Measurements from ENCODE around the gene AGA. TPM values are rescaled to one million over a fixed set of nuclear protein-coding genes. Genes with fewer than 3 reads are reported as not detected.

AGA gene
- total RNA-seq, 1 donor from 2014 or later = 26.3 TPM

DNA sequence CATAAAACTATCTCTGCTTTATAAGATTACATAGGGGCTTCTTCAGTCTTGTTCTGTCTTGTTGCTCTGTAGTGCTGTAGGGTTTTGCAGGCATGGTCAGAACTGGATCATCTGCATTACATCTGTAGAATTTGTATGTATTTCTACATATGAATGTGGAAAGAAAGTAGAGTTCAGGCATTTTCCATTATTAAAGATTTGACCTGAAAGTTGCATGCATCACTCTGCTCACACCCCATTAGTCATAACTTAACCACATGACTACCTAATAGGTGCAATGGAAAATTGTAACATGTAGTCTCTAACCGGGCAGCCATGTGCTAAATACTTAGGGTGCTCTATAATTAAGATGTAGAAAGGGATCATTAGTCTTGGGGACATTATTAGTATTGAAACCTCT is 45.7 kb upstream of the AGA start:
- intact Hi-C loops (cut with DNase I) = no loop called here
- no peak overlapping the region for H3K27ac ChIP-seq
- TF ChIP-seq POLR2A (IDR thresholded peaks at IDR 0.05) = no peak
- no peak for TF ChIP-seq POLR2AphosphoS5 (IDR thresholded peaks at IDR 0.05; ENCODE audit: insufficient read depth in 1 of 2, low read depth in 1 of 2)
- TF ChIP-seq, protein P1, sequence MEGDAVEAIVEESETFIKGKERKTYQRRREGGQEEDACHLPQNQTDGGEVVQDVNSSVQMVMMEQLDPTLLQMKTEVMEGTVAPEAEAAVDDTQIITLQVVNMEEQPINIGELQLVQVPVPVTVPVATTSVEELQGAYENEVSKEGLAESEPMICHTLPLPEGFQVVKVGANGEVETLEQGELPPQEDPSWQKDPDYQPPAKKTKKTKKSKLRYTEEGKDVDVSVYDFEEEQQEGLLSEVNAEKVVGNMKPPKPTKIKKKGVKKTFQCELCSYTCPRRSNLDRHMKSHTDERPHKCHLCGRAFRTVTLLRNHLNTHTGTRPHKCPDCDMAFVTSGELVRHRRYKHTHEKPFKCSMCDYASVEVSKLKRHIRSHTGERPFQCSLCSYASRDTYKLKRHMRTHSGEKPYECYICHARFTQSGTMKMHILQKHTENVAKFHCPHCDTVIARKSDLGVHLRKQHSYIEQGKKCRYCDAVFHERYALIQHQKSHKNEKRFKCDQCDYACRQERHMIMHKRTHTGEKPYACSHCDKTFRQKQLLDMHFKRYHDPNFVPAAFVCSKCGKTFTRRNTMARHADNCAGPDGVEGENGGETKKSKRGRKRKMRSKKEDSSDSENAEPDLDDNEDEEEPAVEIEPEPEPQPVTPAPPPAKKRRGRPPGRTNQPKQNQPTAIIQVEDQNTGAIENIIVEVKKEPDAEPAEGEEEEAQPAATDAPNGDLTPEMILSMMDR (IDR thresholded peaks at IDR 0.05) = no peak
- no peaks in the 10 kb centered on the region for H3K4me1 ChIP-seq
- H3K9me3 ChIP-seq = no peaks in the 10 kb centered on the region
- DNase-seq (ENCODE audit: extremely low spot score in 2 of 2) = no peak
- H3K27me3 ChIP-seq = no peaks in the 10 kb centered on the region
- H3K36me3 ChIP-seq = no peaks in the 10 kb centered on the region
- H3K4me3 ChIP-seq = no peak overlapping the region

DNA sequence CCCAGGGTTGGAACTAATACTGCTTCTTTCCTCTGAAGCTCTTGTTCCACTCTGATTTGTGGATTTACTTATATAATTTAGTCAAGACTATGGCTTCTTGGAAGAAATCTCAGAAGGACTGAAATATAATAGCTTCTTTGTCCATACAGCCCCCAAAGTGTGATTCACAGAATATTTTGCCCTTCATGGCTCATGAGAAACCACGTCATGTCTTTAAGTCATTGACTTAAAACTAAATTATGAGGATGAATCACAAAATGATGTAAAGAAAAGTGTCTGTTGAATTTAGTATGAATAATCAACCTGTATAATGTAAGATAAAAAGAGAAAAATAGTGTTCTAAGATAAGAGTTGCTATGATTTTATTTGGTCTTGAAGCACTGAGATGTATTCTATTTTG is 43.3 kb upstream of the AGA start:
- no peaks in the 10 kb centered on the region for H3K4me1 ChIP-seq
- TF ChIP-seq POLR2A (IDR thresholded peaks at IDR 0.05) = no peak
- TF ChIP-seq, protein P1 (IDR thresholded peaks at IDR 0.05) = no peak
- intact Hi-C loops (cut with DNase I) = no loop called here

DNA sequence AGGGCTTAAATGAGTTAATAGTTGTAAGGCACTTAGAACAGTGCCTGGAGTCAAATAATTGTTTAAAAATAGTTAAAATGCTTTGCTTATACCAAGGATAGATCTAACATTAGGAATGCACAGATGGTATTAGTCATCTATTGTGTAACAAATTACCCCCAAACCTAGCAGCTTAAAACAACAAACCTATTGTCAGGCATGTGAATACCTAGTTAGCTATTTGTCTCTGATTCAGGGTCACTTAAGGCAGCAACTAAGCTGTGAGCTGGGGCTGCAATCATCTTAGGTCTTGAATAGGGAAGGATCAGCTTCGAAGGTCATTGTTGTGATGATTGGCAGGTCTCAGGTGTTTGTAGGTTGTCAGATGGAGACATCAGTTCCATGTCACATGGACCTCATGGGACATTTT is 42.4 kb upstream of the AGA start:
- TF ChIP-seq, protein P1 (IDR thresholded peaks at IDR 0.05) = no peak
- TF ChIP-seq POLR2A (IDR thresholded peaks at IDR 0.05) (no peak), POLR2AphosphoS5 (IDR thresholded peaks at IDR 0.05; ENCODE audit: insufficient read depth in 1 of 2, low read depth in 1 of 2) (no peak)
- Histone ChIP-seq H3K27me3 (no peaks in the 10 kb centered on the region), H3K4me1 (no peaks in the 10 kb centered on the region), H3K4me3 (no peak overlapping the region), H3K9me3 (no peaks in the 10 kb centered on the region), H3K36me3 (no peaks in the 10 kb centered on the region), H3K27ac (no peak overlapping the region)
- intact Hi-C loops (cut with DNase I) = no loop called here
- no peak for DNase-seq (ENCODE audit: extremely low spot score in 2 of 2)

More for the DNA sequence above, 43.3 kb upstream of the AGA start:
- Histone ChIP-seq H3K9me3 (no peaks in the 10 kb centered on the region), H3K27me3 (no peaks in the 10 kb centered on the region), H3K36me3 (no peaks in the 10 kb centered on the region), H3K4me3 (no peak overlapping the region), H3K27ac (no peak overlapping the region)
- no peak for DNase-seq (ENCODE audit: extremely low spot score in 2 of 2)

DNA sequence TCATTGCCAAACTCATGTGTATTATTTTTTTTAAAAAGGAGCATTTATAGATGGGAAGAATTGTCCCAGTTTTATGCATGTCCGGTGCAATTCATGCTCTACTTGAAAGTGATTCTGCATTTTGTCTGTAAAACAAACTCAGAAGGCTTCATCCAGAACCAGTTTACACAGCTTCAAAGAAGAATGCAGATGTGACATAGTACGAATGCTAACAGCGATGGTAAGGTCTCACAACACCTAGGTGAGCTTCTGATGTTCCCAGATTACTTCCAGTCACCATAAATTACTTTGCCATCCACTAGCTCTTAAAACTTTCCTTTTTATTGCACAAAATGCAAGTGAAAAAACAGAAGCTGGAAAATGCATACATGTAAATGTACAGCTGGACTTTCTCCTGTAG is 41.5 kb upstream of the AGA start:
- no peaks in the 10 kb centered on the region for H3K27me3 ChIP-seq
- no peak overlapping the region for H3K4me3 ChIP-seq
- H3K4me1 ChIP-seq = no peaks in the 10 kb centered on the region
- H3K36me3 ChIP-seq = no peaks in the 10 kb centered on the region
- TF ChIP-seq POLR2A (IDR thresholded peaks at IDR 0.05) (no peak), POLR2AphosphoS5 (IDR thresholded peaks at IDR 0.05; ENCODE audit: insufficient read depth in 1 of 2, low read depth in 1 of 2) (no peak)
- TF ChIP-seq, protein P1 (IDR thresholded peaks at IDR 0.05) = no peak
- no peaks in the 10 kb centered on the region for H3K9me3 ChIP-seq
- intact Hi-C loops (cut with DNase I) = no loop called here
- H3K27ac ChIP-seq = no peak overlapping the region
- no peak for DNase-seq (ENCODE audit: extremely low spot score in 2 of 2)

DNA sequence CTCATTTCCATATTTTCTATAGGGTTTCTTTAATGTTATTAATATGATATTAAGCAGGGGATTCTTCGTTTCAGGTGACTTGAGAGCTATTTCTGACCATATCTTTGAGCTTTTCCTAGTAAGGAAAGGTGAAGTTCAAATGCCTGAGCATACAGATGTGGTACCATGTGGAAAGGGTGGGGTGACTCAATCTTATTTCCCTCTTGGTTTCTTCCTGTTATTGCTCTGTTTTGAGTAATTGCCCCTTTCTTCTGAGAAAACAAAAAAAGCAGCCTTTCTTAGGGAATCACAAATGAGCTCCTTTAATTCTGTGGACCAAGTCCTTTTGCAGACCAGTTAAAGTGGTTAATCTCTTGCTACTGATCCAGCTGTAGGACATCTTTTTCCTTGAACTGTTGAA is 41.0 kb upstream of the AGA start:
- no peaks in the 10 kb centered on the region for H3K27me3 ChIP-seq
- no peak overlapping the region for H3K4me3 ChIP-seq
- intact Hi-C loops (cut with DNase I) = no loop called here
- H3K27ac ChIP-seq = no peak overlapping the region
- no peak for DNase-seq (ENCODE audit: extremely low spot score in 2 of 2)
- TF ChIP-seq POLR2A (IDR thresholded peaks at IDR 0.05) = no peak
- TF ChIP-seq POLR2AphosphoS5 (IDR thresholded peaks at IDR 0.05; ENCODE audit: insufficient read depth in 1 of 2, low read depth in 1 of 2) = no peak
- TF ChIP-seq, protein P1 (IDR thresholded peaks at IDR 0.05) = no peak
- H3K4me1 ChIP-seq = no peaks in the 10 kb centered on the region
- no peaks in the 10 kb centered on the region for H3K36me3 ChIP-seq
- H3K9me3 ChIP-seq = no peaks in the 10 kb centered on the region
